Subcutaneous abdominal adipose tissue (tissue), 5 donors: Measurements from ENCODE around the gene ANKRD50.

Source experiments
- H3K27ac ChIP-seq: one replicate; pipeline ENCODE4 v1.7.0; 2013; ENCODE audit warnings: low read depth, mild to moderate bottlenecking, inconsistent platforms, low read length, moderate library complexity
- H3K27me3 ChIP-seq, 5 donors: one replicate each; pipeline ENCODE4 v1.7.0; 2013; ENCODE audit warnings: low read length in 5 of 5, inconsistent platforms in 1 of 5; ENCODE audit not compliant: control insufficient read depth in 5 of 5, insufficient read depth in 4 of 5
- H3K36me3 ChIP-seq, 5 donors: one replicate each; pipeline ENCODE4 v1.7.0; 2013; ENCODE audit warnings: low read length in 5 of 5; ENCODE audit not compliant: control insufficient read depth in 5 of 5, insufficient read depth in 5 of 5
- H3K4me1 ChIP-seq, 5 donors: one replicate each; pipeline ENCODE4 v1.7.0; 2013; ENCODE audit warnings: low read length in 5 of 5, mild to moderate bottlenecking in 3 of 5, moderate library complexity in 1 of 5; ENCODE audit not compliant: control insufficient read depth in 5 of 5, insufficient read depth in 5 of 5
- H3K4me3 ChIP-seq, 5 donors: one replicate each; pipeline ENCODE4 v1.7.0; 2013; ENCODE audit warnings: low read length in 5 of 5, low read depth in 1 of 5
- H3K9ac ChIP-seq, 5 donors: one replicate each; pipeline ENCODE4 v1.7.0; 2013; ENCODE audit warnings: low read length in 5 of 5, mild to moderate bottlenecking in 4 of 5, moderate library complexity in 3 of 5
- H3K9me3 ChIP-seq, 5 donors: one replicate each; pipeline ENCODE4 v1.7.0; 2013; ENCODE audit warnings: low read length in 5 of 5; ENCODE audit not compliant: control insufficient read depth in 5 of 5
- donor health status: healthy.
- donor health status: healthy.
- donor health status: healthy.
- donor health status: healthy.
- donor health status: healthy.

The ANKRD50 gene, protein sequence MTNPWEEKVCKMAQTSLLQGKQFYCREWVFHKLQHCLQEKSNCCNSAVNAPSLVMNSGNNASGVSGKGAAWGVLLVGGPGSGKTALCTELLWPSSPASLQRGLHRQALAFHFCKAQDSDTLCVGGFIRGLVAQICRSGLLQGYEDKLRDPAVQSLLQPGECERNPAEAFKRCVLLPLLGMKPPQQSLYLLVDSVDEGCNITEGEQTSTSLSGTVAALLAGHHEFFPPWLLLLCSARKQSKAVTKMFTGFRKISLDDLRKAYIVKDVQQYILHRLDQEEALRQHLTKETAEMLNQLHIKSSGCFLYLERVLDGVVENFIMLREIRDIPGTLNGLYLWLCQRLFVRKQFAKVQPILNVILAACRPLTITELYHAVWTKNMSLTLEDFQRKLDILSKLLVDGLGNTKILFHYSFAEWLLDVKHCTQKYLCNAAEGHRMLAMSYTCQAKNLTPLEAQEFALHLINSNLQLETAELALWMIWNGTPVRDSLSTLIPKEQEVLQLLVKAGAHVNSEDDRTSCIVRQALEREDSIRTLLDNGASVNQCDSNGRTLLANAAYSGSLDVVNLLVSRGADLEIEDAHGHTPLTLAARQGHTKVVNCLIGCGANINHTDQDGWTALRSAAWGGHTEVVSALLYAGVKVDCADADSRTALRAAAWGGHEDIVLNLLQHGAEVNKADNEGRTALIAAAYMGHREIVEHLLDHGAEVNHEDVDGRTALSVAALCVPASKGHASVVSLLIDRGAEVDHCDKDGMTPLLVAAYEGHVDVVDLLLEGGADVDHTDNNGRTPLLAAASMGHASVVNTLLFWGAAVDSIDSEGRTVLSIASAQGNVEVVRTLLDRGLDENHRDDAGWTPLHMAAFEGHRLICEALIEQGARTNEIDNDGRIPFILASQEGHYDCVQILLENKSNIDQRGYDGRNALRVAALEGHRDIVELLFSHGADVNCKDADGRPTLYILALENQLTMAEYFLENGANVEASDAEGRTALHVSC (N-terminal part only)

GRCh38 chr4:124712372-124713184, at the start of gene ANKRD50:
TSS of gene ANKRD50 (minus strand) at chr4:124712732. CDS start at chr4:124710511, 2,221 bp downstream.
- H3K4me3 ChIP-seq: peak within 1 kb of the TSS; percentile 91 to 97 (median 92)
- H3K36me3 ChIP-seq: peaks cover 0 to under 1% (median 0%) of the 10 kb centered on the region in 5 donors
- H3K27me3 ChIP-seq: no peaks in the 10 kb centered on the region
- peak within 1 kb of the TSS; percentile 94 for H3K27ac ChIP-seq
- no peaks in the 10 kb centered on the region for H3K9me3 ChIP-seq
- peaks cover 5 to 36% (median 31%) of the 10 kb centered on the region in 5 donors for H3K4me1 ChIP-seq
- peak within 1 kb of the TSS; percentile 79 to 95 (median 88) for H3K9ac ChIP-seq

DNA sequence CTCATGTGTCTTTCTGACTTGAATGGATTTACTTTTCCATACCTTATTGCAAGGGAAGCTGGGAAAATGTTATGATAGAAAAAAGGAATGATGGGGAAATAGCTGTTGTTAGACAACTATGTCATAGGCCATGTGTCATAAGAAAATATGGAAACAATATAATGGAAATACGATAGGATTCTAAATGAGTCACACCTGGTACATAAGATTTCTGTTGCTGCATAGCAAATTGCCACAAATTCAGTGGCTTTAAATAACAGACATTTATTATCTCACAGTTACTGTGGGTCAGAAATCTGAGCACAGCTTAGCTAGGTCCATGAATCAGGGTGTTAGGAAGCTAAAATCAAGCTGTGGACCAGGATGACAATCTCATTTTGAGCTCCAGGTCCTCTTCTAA, 44.6 kb upstream of the ANKRD50 start:
- Histone ChIP-seq H3K4me1 (no peaks in the 10 kb centered on the region), H3K9me3 (no peaks in the 10 kb centered on the region), H3K4me3 (no peak overlapping the region), H3K27me3 (no peaks in the 10 kb centered on the region), H3K27ac (no peak overlapping the region), H3K36me3 (no peaks in the 10 kb centered on the region), H3K9ac (no peak overlapping the region)

GRCh38 chr4:124754681-124755080, 42.1 kb upstream of the ANKRD50 start:
- Histone ChIP-seq H3K4me1 (no peaks in the 10 kb centered on the region), H3K27me3 (no peaks in the 10 kb centered on the region), H3K4me3 (no peak overlapping the region), H3K27ac (no peak overlapping the region), H3K9me3 (no peaks in the 10 kb centered on the region), H3K36me3 (no peaks in the 10 kb centered on the region), H3K9ac (no peak overlapping the region)

DNA sequence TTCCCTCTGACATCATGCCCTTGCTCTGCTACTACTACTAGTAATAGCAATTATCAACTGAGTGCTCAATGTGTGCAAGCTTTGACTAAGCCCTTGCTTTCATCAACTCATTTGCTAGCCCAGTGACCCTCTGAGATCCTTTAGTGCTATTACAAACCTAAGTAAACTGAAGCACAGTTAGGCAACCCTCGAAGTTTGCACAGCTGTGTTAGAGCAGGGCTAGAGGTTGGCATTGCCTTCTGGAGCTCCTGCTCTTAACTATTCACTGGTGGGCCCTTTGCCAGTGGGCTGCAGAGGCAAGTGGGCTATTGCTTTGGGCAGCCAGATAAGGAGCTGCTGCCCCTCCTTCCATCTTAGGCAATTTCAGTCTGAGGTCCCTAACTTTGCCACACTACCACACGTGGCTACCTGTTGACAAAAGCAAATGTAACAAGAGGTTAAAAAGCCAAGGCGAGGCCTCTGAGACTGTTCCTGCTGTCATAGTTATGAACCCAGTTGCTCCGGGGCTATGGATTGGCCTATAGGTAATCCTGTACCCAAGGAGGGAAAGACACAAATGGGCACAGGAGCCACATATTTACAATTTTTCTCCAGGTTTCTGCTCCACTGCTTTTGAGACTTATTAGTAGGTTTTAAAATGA, 41.5 kb upstream of the ANKRD50 start:
- H3K9me3 ChIP-seq: no peaks in the 10 kb centered on the region
- no peaks in the 10 kb centered on the region for H3K27me3 ChIP-seq
- no peaks in the 10 kb centered on the region for H3K4me1 ChIP-seq
- H3K36me3 ChIP-seq: no peaks in the 10 kb centered on the region
- H3K27ac ChIP-seq: no peak overlapping the region
- no peak overlapping the region for H3K4me3 ChIP-seq
- no peak overlapping the region for H3K9ac ChIP-seq

- no peak overlapping the region for H3K4me3 ChIP-seq
- H3K9me3 ChIP-seq: no peaks in the 10 kb centered on the region
- H3K9ac ChIP-seq: no peak overlapping the region
- no peaks in the 10 kb centered on the region for H3K36me3 ChIP-seq
- H3K27me3 ChIP-seq: no peaks in the 10 kb centered on the region
- no peak overlapping the region for H3K27ac ChIP-seq
- peaks cover 0 to 14% (median 6%) of the 10 kb centered on the region in 5 donors for H3K4me1 ChIP-seq
Observed at GRCh38 chr4:124749421-124749820, 36.9 kb upstream of the ANKRD50 start.

DNA sequence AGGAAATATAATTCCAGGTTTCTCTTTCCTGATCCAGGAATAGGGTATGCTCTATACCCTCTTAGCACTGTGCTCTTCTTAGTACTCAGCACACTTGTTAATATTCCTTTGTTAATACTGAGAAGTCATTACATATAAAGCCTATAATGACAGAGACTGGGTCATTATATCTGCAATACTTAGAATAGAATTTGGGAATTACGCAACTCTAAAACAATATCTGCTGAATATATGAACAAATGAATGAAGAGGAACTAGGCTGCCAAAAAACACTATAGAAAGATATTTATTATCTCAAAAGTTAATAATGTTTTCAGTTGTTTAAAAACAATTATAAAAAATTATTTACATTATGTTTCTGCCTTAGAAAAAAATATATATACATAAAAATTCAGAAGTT, 36.4 kb upstream of the ANKRD50 start:
- Histone ChIP-seq H3K27ac (no peak overlapping the region), H3K4me1 (peaks cover 0 to 14% (median 6%) of the 10 kb centered on the region in 5 donors), H3K9ac (no peak overlapping the region), H3K36me3 (no peaks in the 10 kb centered on the region), H3K27me3 (no peaks in the 10 kb centered on the region), H3K4me3 (no peak overlapping the region), H3K9me3 (no peaks in the 10 kb centered on the region)

DNA sequence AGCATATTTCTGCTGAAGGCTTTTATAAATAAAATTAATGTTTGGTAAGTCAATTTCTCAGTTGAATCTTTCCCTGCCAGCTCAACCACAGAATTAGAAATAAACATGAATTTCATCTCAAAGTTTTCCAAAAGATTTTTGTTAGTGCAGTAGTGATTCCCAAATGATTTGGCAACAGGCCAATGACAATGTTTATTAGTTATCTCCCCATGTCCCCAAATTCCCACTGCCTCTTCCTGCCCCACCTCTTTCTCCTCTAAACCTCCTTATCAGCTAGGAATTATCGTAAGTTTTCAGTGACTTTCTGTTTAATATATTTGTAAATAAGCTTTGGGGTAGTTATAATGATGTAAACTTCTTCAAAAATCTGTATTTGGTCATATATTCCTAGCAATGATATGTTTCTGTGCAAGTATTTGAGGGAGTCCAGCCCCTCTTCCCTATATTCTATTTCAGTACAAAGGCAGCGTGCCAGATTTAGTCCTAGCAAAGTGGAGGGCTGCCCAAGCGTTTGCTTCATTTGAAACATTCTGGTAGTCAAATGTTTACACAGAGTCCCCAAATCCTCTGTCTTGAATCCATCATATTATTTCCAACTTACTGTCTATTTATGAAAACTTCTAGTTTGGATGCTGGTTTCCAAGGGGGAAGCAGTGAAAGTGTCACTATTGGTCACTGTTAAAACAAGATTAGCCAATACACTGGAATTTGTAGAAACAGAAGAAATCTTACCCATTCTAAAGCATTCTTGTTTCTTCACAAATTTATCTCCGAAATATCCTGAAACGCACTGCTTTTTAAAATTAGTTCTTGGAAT, 33.7 kb upstream of the ANKRD50 start:
- Histone ChIP-seq H3K4me3 (peak overlapping the region in 3 of 5 donors; percentile 24 to 40 (median 38)), H3K36me3 (no peaks in the 10 kb centered on the region), H3K4me1 (peaks cover 0 to 14% (median 6%) of the 10 kb centered on the region in 5 donors), H3K27ac (peak overlapping the region; percentile 45), H3K27me3 (no peaks in the 10 kb centered on the region), H3K9me3 (no peaks in the 10 kb centered on the region), H3K9ac (peak overlapping the region in 1 of 5 donors; percentile 0)

DNA sequence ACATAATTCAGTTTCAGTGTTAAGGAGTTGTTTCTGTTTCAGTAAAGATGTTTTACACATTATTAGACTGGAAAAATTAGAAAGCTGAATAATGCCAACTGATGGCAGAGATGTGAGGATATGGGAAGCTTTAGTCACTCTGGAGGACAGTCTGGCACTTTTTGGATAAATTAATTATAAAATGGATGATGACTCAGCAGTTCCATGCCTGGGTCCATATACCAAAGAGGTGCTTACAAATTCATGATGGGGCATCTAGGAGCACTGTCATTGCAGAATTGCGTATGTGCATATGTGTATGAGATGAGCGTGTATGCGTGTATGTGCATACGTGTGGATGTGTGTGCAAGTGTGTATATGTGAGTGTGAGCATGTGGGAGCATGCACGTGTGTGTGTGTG, 31.2 kb upstream of the ANKRD50 start:
- Histone ChIP-seq H3K9me3 (no peaks in the 10 kb centered on the region), H3K36me3 (no peaks in the 10 kb centered on the region), H3K27ac (no peak overlapping the region), H3K4me3 (no peak overlapping the region), H3K27me3 (no peaks in the 10 kb centered on the region), H3K9ac (no peak overlapping the region), H3K4me1 (peaks cover 0 to 14% (median 6%) of the 10 kb centered on the region in 5 donors)
